ENCODE data around the gene TSPAN9. TPM values are rescaled to one million over a fixed set of nuclear protein-coding genes. Genes with fewer than 3 reads are reported as not detected.

The TSPAN9 gene
- total and polyA plus RNA-seq, 10 of the 15 experiments (the other 5 are each of a cell fraction or from before 2014, with no cell fraction given) = 0.03 to 1.0 (median 0.12) TPM; not detected in 5

DNA sequence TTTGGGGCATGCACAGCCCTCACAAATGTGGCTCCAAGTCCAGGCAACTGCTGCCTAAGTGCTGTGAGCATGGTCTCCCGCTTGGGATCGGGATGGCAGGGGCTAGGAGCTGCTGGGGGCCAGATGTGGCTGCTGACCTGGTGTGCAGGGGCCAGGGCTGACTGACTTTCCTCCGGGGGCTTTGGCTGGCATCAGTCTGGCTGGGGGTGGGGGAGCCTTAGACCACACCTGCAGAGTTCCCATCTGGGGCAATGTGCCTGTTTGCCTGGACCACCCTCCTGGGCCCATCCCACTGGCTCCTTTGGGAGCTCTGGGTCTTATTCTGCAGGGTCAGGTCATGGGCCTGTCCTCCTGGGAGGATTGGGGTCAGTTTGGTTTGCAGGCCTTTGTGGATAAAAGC, 90.5 kb downstream of the TSPAN9 start:
- Histone ChIP-seq H3K36me3 (ENCODE audit: control insufficient read depth in 2 of 2, insufficient read depth in 2 of 2, low read length in 1 of 2) (no peaks in the 10 kb centered on the region), H3K27me3 (replicated peaks in 1 of 2; ENCODE audit: control insufficient read depth in 2 of 2, insufficient read depth in 2 of 2, low read length in 1 of 2) (peaks cover 0 to 5% of the 10 kb centered on the region in 2 experiments; a peak in 2 of 4 replicates), H3K9me3 (replicated peaks; ENCODE audit: control insufficient read depth, insufficient read depth, low read length) (no peaks in the 10 kb centered on the region; the same call in 2 of the 3 replicates), H3K4me1 (ENCODE audit: control insufficient read depth, insufficient read depth, low read length) (no peaks in the 10 kb centered on the region), H2AFZ (ENCODE audit: control insufficient read depth, low read depth, low read length) (no peak overlapping the region), H3K79me2 (ENCODE audit: control insufficient read depth, insufficient read depth, low read length) (no peaks in the 10 kb centered on the region), H3K4me2 (ENCODE audit: control insufficient read depth, insufficient read depth) (no peak overlapping the region), H4K20me1 (ENCODE audit: control insufficient read depth, insufficient read depth) (no peaks in the 10 kb centered on the region), H3K4me3 (no peak overlapping the region), H3K27ac (ENCODE audit: control insufficient read depth, insufficient read depth) (no peak overlapping the region), H3K9ac (ENCODE audit: control insufficient read depth, insufficient read depth, low read length) (no peak overlapping the region)
- CTCF ChIA-PET = interaction anchor here (1.8 kb wide), 1 partner anchor 133 kb away, joined by 10 read pairs; no protein-coding TSS in a partner anchor
- no peak for ATAC-seq
- no peak for FAIRE-seq
- intact Hi-C loops (cut with micrococcal nuclease; ENCODE audit: unreplicated experiment) (no loop called here), in situ Hi-C loops (cut with MboI) (no loop called here)
- WGBS (ENCODE audit: insufficient coverage, insufficient replicate concordance, low lambda C conversion rate, missing lambda C conversion rate) = 0% methylated on average over 3 of the region's 3 CpGs
- POLR2A ChIA-PET = interaction anchor here (0.6 kb wide), 1 partner anchor 689 kb away, joined by 6 read pairs; no protein-coding TSS in a partner anchor
- RAD21 ChIA-PET (ENCODE audit: unreplicated experiment) = no interaction called here
- SMC1A ChIA-PET (ENCODE audit: uncharacterized antibody, unreplicated experiment) = no interaction called here
- TF ChIP-seq SMAD5 (IDR thresholded peaks at IDR 0.05; ENCODE audit: low read depth) (no peak), ATF2 (IDR thresholded peaks at IDR 0.05; ENCODE audit: low read length) (no peak), RAD21 (IDR thresholded peaks at IDR 0.05; ENCODE audit: insufficient read depth, low read depth, low read length) (no peak), REST (IDR thresholded peaks at IDR 0.05; ENCODE audit: low read depth, low read length) (no peak), RAD51 (IDR thresholded peaks at IDR 0.05) (no peak)
- TF ChIP-seq, protein P1, sequence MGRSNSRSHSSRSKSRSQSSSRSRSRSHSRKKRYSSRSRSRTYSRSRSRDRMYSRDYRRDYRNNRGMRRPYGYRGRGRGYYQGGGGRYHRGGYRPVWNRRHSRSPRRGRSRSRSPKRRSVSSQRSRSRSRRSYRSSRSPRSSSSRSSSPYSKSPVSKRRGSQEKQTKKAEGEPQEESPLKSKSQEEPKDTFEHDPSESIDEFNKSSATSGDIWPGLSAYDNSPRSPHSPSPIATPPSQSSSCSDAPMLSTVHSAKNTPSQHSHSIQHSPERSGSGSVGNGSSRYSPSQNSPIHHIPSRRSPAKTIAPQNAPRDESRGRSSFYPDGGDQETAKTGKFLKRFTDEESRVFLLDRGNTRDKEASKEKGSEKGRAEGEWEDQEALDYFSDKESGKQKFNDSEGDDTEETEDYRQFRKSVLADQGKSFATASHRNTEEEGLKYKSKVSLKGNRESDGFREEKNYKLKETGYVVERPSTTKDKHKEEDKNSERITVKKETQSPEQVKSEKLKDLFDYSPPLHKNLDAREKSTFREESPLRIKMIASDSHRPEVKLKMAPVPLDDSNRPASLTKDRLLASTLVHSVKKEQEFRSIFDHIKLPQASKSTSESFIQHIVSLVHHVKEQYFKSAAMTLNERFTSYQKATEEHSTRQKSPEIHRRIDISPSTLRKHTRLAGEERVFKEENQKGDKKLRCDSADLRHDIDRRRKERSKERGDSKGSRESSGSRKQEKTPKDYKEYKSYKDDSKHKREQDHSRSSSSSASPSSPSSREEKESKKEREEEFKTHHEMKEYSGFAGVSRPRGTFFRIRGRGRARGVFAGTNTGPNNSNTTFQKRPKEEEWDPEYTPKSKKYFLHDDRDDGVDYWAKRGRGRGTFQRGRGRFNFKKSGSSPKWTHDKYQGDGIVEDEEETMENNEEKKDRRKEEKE (IDR thresholded peaks at IDR 0.05) = no peak
- BruUV-seq (replicated peaks) = no TSS peak
- no peak for DNase-seq (ENCODE audit: low read depth, low spot score)
